ENCODE data around the gene ADCY3. TPM values are rescaled to one million over a fixed set of nuclear protein-coding genes. Genes with fewer than 3 reads are reported as not detected.

Gene ADCY3
- total and polyA plus RNA-seq, 4 donors: 31.6 to 61.7 (median 38.5) TPM

DNA sequence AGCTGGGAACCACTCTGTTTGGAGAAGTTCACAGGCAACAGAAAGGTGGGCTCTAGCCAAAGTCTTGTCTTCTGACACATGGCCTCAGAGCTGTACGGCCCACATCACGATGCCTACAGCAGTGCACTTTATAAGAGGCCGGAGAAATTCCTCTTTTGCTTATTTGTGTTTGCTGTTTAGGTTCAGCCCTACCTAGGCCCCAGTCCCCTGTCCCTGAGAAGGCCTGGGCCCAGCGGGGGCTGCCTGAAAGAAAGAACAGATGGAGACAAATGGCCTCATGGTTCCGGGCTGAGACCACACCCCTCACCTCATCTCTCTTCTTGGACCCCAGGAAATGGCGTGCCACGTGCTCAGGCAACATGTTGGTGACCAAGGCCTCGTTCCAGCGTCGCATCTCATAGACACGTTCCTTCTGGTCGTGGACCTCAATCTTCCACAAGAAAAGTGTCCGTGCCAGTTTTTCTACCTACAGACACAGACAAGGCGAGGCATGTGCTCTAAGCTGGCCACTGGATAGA is 95.9 kb downstream of the ADCY3 start:
- Histone ChIP-seq H3K4me3 (ENCODE audit: low read depth, low read length) (no peak overlapping the region), H3K36me3 (ENCODE audit: control insufficient read depth, insufficient read depth, low read length) (peaks cover 70% of the 10 kb centered on the region), H3K27me3 (ENCODE audit: control insufficient read depth, insufficient read depth, low read length) (no peaks in the 10 kb centered on the region), H3K4me1 (ENCODE audit: control insufficient read depth, insufficient read depth, low read length) (peaks cover 30% of the 10 kb centered on the region), H3K27ac (ENCODE audit: low read depth, low read length) (no peak overlapping the region), H3K9me3 (ENCODE audit: control insufficient read depth, insufficient read depth, low read length) (no peaks in the 10 kb centered on the region)
- WGBS (ENCODE audit: insufficient coverage): 88% methylated on average over 14 of the region's 14 CpGs
- DNase-seq (ENCODE audit: low read depth in 4 of 6, low spot score in 6 of 6): no peak

DNA sequence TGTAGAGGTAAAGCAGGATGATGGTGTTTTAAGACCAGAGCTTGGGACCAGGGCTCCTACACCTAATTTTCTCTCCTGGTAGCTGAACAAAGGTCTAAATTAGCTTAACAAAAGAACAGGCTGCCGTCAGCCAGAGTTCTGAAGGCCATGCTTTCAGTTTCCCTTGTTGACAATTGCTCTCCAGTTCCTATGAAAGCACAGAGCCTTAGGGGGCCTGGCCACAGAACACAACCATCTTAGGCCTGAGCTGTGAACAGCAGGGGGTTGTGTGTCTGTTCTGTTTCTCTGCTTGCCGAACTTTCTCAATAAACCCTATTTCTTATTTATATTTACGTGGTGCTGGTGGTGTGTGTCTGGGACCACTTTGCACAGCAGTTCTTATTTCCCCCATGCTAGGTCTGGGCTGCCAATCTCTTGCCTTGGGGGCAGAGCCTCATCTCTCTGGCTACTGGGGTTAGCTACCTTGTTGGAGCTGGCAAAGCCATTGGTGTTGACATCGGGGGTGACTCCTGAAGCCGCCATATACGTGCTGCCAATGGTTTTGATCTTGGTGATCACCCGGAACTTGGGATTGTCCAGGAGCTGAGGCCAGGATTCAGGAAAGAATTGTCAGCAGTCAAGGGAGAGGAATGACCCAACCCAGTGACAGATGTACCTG is 97.9 kb downstream of the ADCY3 start:
- H3K27ac ChIP-seq (ENCODE audit: low read depth, low read length): no peak overlapping the region
- WGBS (ENCODE audit: insufficient coverage): 78% methylated on average over 5 of the region's 7 CpGs

DNA sequence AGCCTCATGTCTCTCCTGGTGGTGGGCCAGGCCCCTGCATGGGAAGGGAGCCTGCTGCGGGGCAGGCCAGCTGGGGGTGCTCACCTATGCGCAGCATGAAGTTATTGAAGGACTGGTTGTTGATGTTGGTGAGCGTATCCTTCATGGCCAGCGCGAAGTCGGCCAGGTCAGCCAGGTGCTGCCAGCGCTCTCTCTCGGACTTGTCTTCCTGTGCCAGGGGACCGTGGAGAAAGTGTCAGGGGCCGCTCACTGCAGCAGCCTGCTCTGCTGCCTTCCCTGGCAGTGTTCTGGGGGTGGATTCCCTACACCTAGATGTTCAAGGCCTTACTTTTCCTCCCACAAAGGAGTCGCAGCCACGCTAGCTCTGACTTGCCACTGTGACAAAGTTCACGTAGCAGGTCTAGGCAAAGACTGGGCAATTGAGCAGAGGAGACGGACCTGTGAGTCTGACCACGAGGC is 98.6 kb downstream of the ADCY3 start:
- Histone ChIP-seq H3K27me3 (ENCODE audit: control insufficient read depth, insufficient read depth, low read length) (no peaks in the 10 kb centered on the region), H3K4me1 (ENCODE audit: control insufficient read depth, insufficient read depth, low read length) (peaks cover 10% of the 10 kb centered on the region), H3K9me3 (ENCODE audit: control insufficient read depth, insufficient read depth, low read length) (no peaks in the 10 kb centered on the region), H3K27ac (ENCODE audit: low read depth, low read length) (no peak overlapping the region), H3K4me3 (ENCODE audit: low read depth, low read length) (no peak overlapping the region), H3K36me3 (ENCODE audit: control insufficient read depth, insufficient read depth, low read length) (peaks cover 74% of the 10 kb centered on the region)
- 83% methylated on average over 12 of the region's 15 CpGs for WGBS (ENCODE audit: insufficient coverage)
- DNase-seq (ENCODE audit: low read depth in 4 of 6, low spot score in 6 of 6): no peak

More for the DNA sequence above, 97.9 kb downstream of the ADCY3 start:
- Histone ChIP-seq H3K4me3 (ENCODE audit: low read depth, low read length) (no peak overlapping the region), H3K27me3 (ENCODE audit: control insufficient read depth, insufficient read depth, low read length) (no peaks in the 10 kb centered on the region), H3K9me3 (ENCODE audit: control insufficient read depth, insufficient read depth, low read length) (no peaks in the 10 kb centered on the region), H3K36me3 (ENCODE audit: control insufficient read depth, insufficient read depth, low read length) (peaks cover 73% of the 10 kb centered on the region), H3K4me1 (ENCODE audit: control insufficient read depth, insufficient read depth, low read length) (peaks cover 12% of the 10 kb centered on the region)
- peak in 1 of 6 donors; percentile 63 for DNase-seq (ENCODE audit: low read depth in 4 of 6, low spot score in 6 of 6)

DNA sequence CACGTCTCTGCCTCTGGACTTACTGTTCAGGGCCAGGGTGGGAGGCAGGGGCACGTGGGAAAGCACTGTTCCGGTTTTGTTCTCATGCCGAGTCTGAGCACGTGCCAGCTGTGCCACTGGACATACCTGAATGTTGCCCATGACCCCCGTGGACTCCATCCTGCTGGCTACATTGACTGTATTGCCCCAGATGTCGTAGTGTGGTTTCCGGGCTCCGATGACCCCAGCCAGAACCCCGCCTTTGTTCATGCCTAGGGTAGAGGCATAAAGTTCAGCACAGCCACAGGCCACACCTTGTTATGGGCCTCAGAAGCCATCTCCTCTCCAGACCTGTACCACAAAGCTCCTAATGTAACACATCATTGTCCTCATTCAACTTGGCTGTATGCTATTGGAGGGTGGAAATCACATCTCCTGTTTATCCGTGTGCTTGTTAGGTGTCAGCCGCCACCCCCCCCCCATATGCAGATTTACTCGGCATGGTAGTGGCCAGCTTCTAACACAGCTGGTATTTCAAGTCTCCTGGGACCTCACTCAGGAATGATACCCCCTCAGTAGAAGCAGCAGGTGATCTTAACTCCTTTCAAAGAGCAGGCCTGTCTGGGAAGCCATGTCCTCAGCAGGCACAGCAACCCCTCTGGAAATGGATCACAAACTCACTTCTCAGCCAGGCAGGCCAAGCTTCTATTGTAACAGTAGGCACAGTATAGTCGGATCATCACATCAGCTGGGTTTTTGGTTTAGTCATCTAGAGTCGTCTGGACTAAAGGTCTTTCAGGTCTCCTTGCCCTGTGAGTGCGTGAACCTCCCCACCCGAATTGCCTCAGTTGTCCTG is 99.2 kb downstream of the ADCY3 start:
- Histone ChIP-seq H3K4me1 (ENCODE audit: control insufficient read depth, insufficient read depth, low read length) (peaks cover 10% of the 10 kb centered on the region), H3K9me3 (ENCODE audit: control insufficient read depth, insufficient read depth, low read length) (no peaks in the 10 kb centered on the region), H3K27ac (ENCODE audit: low read depth, low read length) (no peak overlapping the region), H3K4me3 (ENCODE audit: low read depth, low read length) (no peak overlapping the region), H3K27me3 (ENCODE audit: control insufficient read depth, insufficient read depth, low read length) (no peaks in the 10 kb centered on the region), H3K36me3 (ENCODE audit: control insufficient read depth, insufficient read depth, low read length) (peaks cover 71% of the 10 kb centered on the region)
- DNase-seq (ENCODE audit: low read depth in 4 of 6, low spot score in 6 of 6): no peak
- WGBS (ENCODE audit: insufficient coverage): 84% methylated on average over 15 of the region's 17 CpGs

DNA sequence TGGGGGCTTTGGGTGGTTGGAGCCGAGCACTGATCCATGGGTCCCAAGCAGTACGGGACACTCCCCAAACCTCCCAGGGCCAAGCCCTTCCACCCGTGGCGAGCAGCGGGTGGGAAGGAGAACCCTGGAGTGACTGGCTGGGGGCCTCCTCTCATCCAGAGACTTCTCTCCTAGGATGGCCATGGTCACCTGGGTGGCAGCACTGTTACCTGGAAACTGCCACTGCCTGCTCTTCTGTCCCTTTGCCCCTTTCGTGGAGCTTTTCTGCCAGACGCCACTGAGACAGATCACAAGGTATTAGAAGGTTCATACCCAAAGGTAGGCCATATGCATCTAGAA is 99.9 kb downstream of the ADCY3 start:
- Histone ChIP-seq H3K27ac (ENCODE audit: low read depth, low read length) (no peak overlapping the region), H3K4me1 (ENCODE audit: control insufficient read depth, insufficient read depth, low read length) (peaks cover 10% of the 10 kb centered on the region), H3K9me3 (ENCODE audit: control insufficient read depth, insufficient read depth, low read length) (no peaks in the 10 kb centered on the region), H3K27me3 (ENCODE audit: control insufficient read depth, insufficient read depth, low read length) (no peaks in the 10 kb centered on the region), H3K4me3 (ENCODE audit: low read depth, low read length) (no peak overlapping the region), H3K36me3 (ENCODE audit: control insufficient read depth, insufficient read depth, low read length) (peaks cover 65% of the 10 kb centered on the region)
- 90% methylated on average over 5 of the region's 7 CpGs for WGBS (ENCODE audit: insufficient coverage)
- DNase-seq (ENCODE audit: low read depth in 4 of 6, low spot score in 6 of 6): no peak

DNA sequence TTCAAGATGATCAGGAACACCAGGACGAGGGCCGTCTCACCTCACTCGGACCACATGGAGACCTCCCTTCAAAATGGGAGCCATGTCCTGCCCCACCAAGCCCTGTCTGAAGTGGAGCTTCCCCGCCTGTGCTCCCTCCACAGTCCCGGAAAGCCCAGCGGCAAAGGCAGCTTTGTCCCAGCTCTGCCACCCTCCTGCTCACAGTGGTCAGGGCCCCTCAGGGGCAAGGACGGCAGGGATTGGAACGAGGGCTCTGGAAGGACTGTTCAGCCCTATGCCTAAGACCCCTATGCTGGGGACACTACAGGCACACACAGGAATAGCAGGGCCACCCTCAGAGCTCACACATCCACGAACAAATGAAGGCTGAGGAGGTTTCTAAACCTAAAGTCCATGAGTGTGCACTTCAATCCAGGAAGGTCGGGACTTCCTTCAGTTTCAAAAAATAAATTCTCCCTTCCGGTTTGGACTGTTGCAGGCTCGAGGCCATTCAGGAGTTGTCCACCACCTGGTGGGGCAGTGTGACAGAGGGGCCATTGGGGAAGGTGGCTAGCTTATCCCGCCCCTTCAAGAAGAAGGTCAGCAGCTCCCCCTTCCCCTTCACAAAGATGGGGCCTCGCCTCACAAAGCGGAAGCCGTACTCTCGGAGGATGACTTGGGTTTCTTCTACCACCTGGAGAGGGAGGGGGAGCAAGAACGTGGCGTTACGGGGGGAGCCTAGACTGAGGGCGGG is 100.4 kb downstream of the ADCY3 start:
- no peaks in the 10 kb centered on the region for H3K27me3 ChIP-seq (ENCODE audit: control insufficient read depth, insufficient read depth, low read length)
- 92% methylated on average over 11 of the region's 21 CpGs for WGBS (ENCODE audit: insufficient coverage)
- H3K9me3 ChIP-seq (ENCODE audit: control insufficient read depth, insufficient read depth, low read length): no peaks in the 10 kb centered on the region
- peaks cover 10% of the 10 kb centered on the region for H3K4me1 ChIP-seq (ENCODE audit: control insufficient read depth, insufficient read depth, low read length)
- H3K36me3 ChIP-seq (ENCODE audit: control insufficient read depth, insufficient read depth, low read length): peaks cover 60% of the 10 kb centered on the region
- H3K4me3 ChIP-seq (ENCODE audit: low read depth, low read length): no peak overlapping the region
- no peak for DNase-seq (ENCODE audit: low read depth in 4 of 6, low spot score in 6 of 6)
- H3K27ac ChIP-seq (ENCODE audit: low read depth, low read length): no peak overlapping the region

DNA sequence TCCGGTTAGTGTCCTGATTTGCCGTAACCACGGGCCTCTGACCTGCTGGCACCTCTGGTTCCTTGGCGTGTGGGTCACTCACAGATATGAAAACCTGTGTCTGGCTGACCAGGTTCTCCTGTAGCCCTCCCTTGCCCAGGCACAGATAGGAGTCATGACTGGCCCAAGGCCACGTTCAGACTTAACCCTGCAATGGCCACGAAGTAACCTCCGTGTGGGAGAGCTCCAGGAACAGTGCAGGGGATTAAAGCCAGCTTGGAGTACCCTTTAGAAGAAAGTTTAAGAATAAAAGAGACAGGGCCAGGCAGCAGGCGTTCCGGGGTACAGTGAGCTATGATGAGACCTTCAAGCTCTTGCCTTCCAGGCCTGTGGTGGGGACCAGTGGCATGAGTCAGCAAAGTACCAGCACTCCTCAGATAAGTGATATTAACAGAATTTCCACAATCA is 101.3 kb downstream of the ADCY3 start:
- Histone ChIP-seq H3K36me3 (ENCODE audit: control insufficient read depth, insufficient read depth, low read length) (peaks cover 52% of the 10 kb centered on the region), H3K27me3 (ENCODE audit: control insufficient read depth, insufficient read depth, low read length) (no peaks in the 10 kb centered on the region), H3K9me3 (ENCODE audit: control insufficient read depth, insufficient read depth, low read length) (no peaks in the 10 kb centered on the region), H3K27ac (ENCODE audit: low read depth, low read length) (no peak overlapping the region), H3K4me1 (ENCODE audit: control insufficient read depth, insufficient read depth, low read length) (peaks cover 12% of the 10 kb centered on the region), H3K4me3 (ENCODE audit: low read depth, low read length) (no peak overlapping the region)
- no peak for DNase-seq (ENCODE audit: low read depth in 4 of 6, low spot score in 6 of 6)
- 70% methylated on average over 9 of the region's 9 CpGs for WGBS (ENCODE audit: insufficient coverage)

DNA sequence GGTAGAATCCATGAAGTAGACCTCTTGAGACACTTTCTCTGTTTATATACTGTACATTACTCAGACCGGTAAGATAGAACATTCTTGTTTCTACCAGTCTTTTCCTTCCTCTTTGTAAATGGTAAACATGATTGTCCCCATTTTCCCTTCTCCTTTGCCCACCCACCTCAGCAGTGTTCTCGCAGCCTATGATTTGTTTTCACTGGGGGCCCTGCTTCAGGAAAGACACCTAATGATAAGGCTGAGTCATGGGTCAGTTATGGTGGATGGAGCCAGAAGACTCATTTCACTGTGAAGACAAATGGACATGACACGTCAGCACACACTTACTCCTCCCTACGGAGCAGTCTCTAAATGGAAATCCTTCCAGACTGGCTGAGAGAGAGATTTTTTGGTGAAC is 103.2 kb downstream of the ADCY3 start:
- WGBS (ENCODE audit: insufficient coverage): no CpG with 5 or more reads among the region's 4 CpGs
- H3K27ac ChIP-seq (ENCODE audit: low read depth, low read length): no peak overlapping the region
- peaks cover 12% of the 10 kb centered on the region for H3K4me1 ChIP-seq (ENCODE audit: control insufficient read depth, insufficient read depth, low read length)
- no peak overlapping the region for H3K4me3 ChIP-seq (ENCODE audit: low read depth, low read length)
- H3K36me3 ChIP-seq (ENCODE audit: control insufficient read depth, insufficient read depth, low read length): peaks cover 36% of the 10 kb centered on the region
- DNase-seq (ENCODE audit: low read depth in 4 of 6, low spot score in 6 of 6): peak in 1 of 6 donors; percentile 7
- H3K9me3 ChIP-seq (ENCODE audit: control insufficient read depth, insufficient read depth, low read length): no peaks in the 10 kb centered on the region
- no peaks in the 10 kb centered on the region for H3K27me3 ChIP-seq (ENCODE audit: control insufficient read depth, insufficient read depth, low read length)

DNA sequence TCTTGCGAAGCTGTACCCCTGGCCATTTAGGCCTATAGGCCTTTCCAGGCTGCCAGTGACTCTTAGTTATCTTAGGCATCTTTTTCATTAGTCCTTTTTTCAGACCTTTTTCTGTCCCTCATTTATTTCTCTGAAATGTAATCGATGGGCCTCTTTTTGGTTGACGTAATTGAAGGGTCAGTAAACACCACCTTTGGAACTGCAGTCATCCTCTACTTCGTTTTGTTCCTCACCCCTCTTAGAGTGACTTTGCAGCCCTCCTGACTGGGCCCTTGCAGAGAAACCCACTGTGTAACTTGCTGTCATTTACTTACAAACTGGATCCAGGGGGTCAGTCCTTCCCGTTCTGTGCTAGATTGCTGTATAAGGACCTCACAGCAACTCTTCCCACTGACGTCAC is 103.6 kb downstream of the ADCY3 start:
- Histone ChIP-seq H3K36me3 (ENCODE audit: control insufficient read depth, insufficient read depth, low read length) (peaks cover 32% of the 10 kb centered on the region), H3K4me3 (ENCODE audit: low read depth, low read length) (no peak overlapping the region), H3K4me1 (ENCODE audit: control insufficient read depth, insufficient read depth, low read length) (peaks cover 7% of the 10 kb centered on the region), H3K9me3 (ENCODE audit: control insufficient read depth, insufficient read depth, low read length) (no peaks in the 10 kb centered on the region), H3K27ac (ENCODE audit: low read depth, low read length) (no peak overlapping the region), H3K27me3 (ENCODE audit: control insufficient read depth, insufficient read depth, low read length) (no peaks in the 10 kb centered on the region)
- WGBS (ENCODE audit: insufficient coverage): 95% methylated on average over 4 of the region's 6 CpGs
- DNase-seq (ENCODE audit: low read depth in 4 of 6, low spot score in 6 of 6): no peak

Measured in spinal cord (tissue), 10 donors.